Measurements from ENCODE around the gene CLIP1. TPM values are rescaled to one million over a fixed set of nuclear protein-coding genes. Genes with fewer than 3 reads are reported as not detected.

Gene CLIP1
- total RNA-seq, 2 experiments from 2014 or later, result 11.2 to 25.6 TPM

DNA sequence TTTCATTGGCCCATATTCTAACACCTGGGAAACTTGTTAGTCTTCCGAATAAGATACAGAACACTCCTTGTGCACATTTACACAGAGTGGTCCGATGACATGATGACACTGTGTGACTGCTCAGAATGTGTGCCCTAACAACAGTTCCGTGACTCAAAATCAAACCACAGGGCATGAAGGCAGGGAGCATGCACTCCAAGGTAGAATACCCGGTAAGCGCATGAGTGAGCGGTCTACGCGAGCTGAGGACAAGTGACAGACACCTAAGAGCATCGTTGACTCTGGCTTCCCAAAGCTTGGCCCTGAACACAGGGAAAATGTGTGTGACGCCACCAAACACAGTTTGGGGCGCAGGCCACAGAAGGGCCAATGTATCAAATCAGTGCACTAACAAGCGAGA is 18.6 kb downstream of the CLIP1 start:
- H3K9me2 ChIP-seq (ENCODE audit: insufficient read depth, low read length), result no peaks in the 10 kb centered on the region
- no TSS peak for BruUV-seq (replicated peaks)
- no peak overlapping the region for H3K4me3 ChIP-seq (ENCODE audit: low read depth, low read length, poor library complexity, severe bottlenecking)
- no peak overlapping the region for H3K4me2 ChIP-seq (ENCODE audit: low read length)
- H3K4me1 ChIP-seq (ENCODE audit: insufficient read depth, low read length, poor library complexity, severe bottlenecking), result peaks cover 14% of the 10 kb centered on the region
- no peak for DNase-seq (ENCODE audit: low spot score)
- H2AFZ ChIP-seq (ENCODE audit: low read length), result no peak overlapping the region
- H3K36me3 ChIP-seq (ENCODE audit: insufficient read depth, low read length), result no peaks in the 10 kb centered on the region
- TF ChIP-seq, protein P1, sequence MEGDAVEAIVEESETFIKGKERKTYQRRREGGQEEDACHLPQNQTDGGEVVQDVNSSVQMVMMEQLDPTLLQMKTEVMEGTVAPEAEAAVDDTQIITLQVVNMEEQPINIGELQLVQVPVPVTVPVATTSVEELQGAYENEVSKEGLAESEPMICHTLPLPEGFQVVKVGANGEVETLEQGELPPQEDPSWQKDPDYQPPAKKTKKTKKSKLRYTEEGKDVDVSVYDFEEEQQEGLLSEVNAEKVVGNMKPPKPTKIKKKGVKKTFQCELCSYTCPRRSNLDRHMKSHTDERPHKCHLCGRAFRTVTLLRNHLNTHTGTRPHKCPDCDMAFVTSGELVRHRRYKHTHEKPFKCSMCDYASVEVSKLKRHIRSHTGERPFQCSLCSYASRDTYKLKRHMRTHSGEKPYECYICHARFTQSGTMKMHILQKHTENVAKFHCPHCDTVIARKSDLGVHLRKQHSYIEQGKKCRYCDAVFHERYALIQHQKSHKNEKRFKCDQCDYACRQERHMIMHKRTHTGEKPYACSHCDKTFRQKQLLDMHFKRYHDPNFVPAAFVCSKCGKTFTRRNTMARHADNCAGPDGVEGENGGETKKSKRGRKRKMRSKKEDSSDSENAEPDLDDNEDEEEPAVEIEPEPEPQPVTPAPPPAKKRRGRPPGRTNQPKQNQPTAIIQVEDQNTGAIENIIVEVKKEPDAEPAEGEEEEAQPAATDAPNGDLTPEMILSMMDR (conservative IDR thresholded peaks at IDR 0.05; ENCODE audit: low read length), result no peak
- TF ChIP-seq EZH2phosphoT487 (IDR thresholded peaks at IDR 0.05; ENCODE audit: borderline replicate concordance, low read depth, low read length), result no peak
- intact Hi-C loops (cut with micrococcal nuclease; ENCODE audit: unreplicated experiment), result no loop called here
- H3K9me3 ChIP-seq (ENCODE audit: low read length), result no peaks in the 10 kb centered on the region
- no peaks in the 10 kb centered on the region for H4K20me1 ChIP-seq (ENCODE audit: insufficient read depth, low read length)
- ChIA-PET POLR2A (interaction anchor here (0.6 to 0.8 kb wide), 3 partner anchors 10 to 18 kb away, joined by 3 to 5 read pairs (median 4); no protein-coding TSS in a partner anchor), CTCF (ENCODE audit: unreplicated experiment) (no interaction called here)
- H3K79me2 ChIP-seq (ENCODE audit: insufficient read depth, low read depth, low read length), result no peaks in the 10 kb centered on the region
- no peak overlapping the region for H3K27ac ChIP-seq (ENCODE audit: low read depth, low read length, poor library complexity, severe bottlenecking)

GRCh38 chr12:122403115-122403770 is 19.2 kb downstream of the CLIP1 start:
- no peaks in the 10 kb centered on the region for H4K20me1 ChIP-seq (ENCODE audit: insufficient read depth, low read length)
- DNase-seq (ENCODE audit: low spot score), result no peak
- CTCF ChIA-PET (ENCODE audit: unreplicated experiment), result no interaction called here

GRCh38 chr12:122402264-122402663 is 20.2 kb downstream of the CLIP1 start:
- no peaks in the 10 kb centered on the region for H3K9me2 ChIP-seq (ENCODE audit: insufficient read depth, low read length)
- POLR2A ChIA-PET, result no interaction called here
- H3K9me3 ChIP-seq (ENCODE audit: low read length), result no peaks in the 10 kb centered on the region
- no peak overlapping the region for H3K4me2 ChIP-seq (ENCODE audit: low read length)
- H3K36me3 ChIP-seq (ENCODE audit: insufficient read depth, low read length), result no peaks in the 10 kb centered on the region
- no peaks in the 10 kb centered on the region for H3K79me2 ChIP-seq (ENCODE audit: insufficient read depth, low read depth, low read length)
- H2AFZ ChIP-seq (ENCODE audit: low read length), result no peak overlapping the region
- TF ChIP-seq, protein P1 (conservative IDR thresholded peaks at IDR 0.05; ENCODE audit: low read length), result no peak
- TF ChIP-seq EZH2phosphoT487 (IDR thresholded peaks at IDR 0.05; ENCODE audit: borderline replicate concordance, low read depth, low read length), result no peak
- no peak overlapping the region for H3K27ac ChIP-seq (ENCODE audit: low read depth, low read length, poor library complexity, severe bottlenecking)
- peaks cover 14% of the 10 kb centered on the region for H3K4me1 ChIP-seq (ENCODE audit: insufficient read depth, low read length, poor library complexity, severe bottlenecking)
- H4K20me1 ChIP-seq (ENCODE audit: insufficient read depth, low read length), result no peaks in the 10 kb centered on the region
- BruUV-seq (replicated peaks), result no TSS peak
- CTCF ChIA-PET (ENCODE audit: unreplicated experiment), result no interaction called here
- no peak overlapping the region for H3K4me3 ChIP-seq (ENCODE audit: low read depth, low read length, poor library complexity, severe bottlenecking)
- intact Hi-C loops (cut with micrococcal nuclease; ENCODE audit: unreplicated experiment), result no loop called here
- DNase-seq (ENCODE audit: low spot score), result no peak

More at GRCh38 chr12:122403115-122403770, 19.2 kb downstream of the CLIP1 start:
- Histone ChIP-seq H3K36me3 (ENCODE audit: insufficient read depth, low read length) (no peaks in the 10 kb centered on the region), H3K4me1 (ENCODE audit: insufficient read depth, low read length, poor library complexity, severe bottlenecking) (peaks cover 14% of the 10 kb centered on the region), H3K9me2 (ENCODE audit: insufficient read depth, low read length) (no peaks in the 10 kb centered on the region), H3K27ac (ENCODE audit: low read depth, low read length, poor library complexity, severe bottlenecking) (no peak overlapping the region), H3K4me3 (ENCODE audit: low read depth, low read length, poor library complexity, severe bottlenecking) (no peak overlapping the region), H3K4me2 (ENCODE audit: low read length) (no peak overlapping the region), H3K9me3 (ENCODE audit: low read length) (no peaks in the 10 kb centered on the region), H3K79me2 (ENCODE audit: insufficient read depth, low read depth, low read length) (no peaks in the 10 kb centered on the region), H2AFZ (ENCODE audit: low read length) (no peak overlapping the region)
- intact Hi-C loops (cut with micrococcal nuclease; ENCODE audit: unreplicated experiment), result no loop called here
- TF ChIP-seq EZH2phosphoT487 (IDR thresholded peaks at IDR 0.05; ENCODE audit: borderline replicate concordance, low read depth, low read length), result no peak
- TF ChIP-seq, protein P1 (conservative IDR thresholded peaks at IDR 0.05; ENCODE audit: low read length), result no peak
- no TSS peak for BruUV-seq (replicated peaks)
- POLR2A ChIA-PET, result interaction anchor here (0.6 to 0.8 kb wide), 5 partner anchors 10 to 1181 kb away, joined by 3 to 5 read pairs (median 4); partner anchors contain the start of gene TMED2
